GM19328 (cell line): Measurements from ENCODE around the gene UGT1A1.
A peak's percentile ranks its signal among the peaks of the same experiment; 100 is the strongest.
"Not testable (repeated sequence)": the region's sequence is repeated elsewhere in the genome, so short reads cannot be mapped to it uniquely, and the experiment has no call there.

Experiments used
- ATAC-seq: cut with Tn5 transposase; IDR thresholded peaks from one replicate; pipeline ENCODE4 v1.9.1; 2021; ENCODE audit warnings: mild to moderate bottlenecking, moderate library complexity; ENCODE audit not compliant: unreplicated experiment

Gene UGT1A1

DNA sequence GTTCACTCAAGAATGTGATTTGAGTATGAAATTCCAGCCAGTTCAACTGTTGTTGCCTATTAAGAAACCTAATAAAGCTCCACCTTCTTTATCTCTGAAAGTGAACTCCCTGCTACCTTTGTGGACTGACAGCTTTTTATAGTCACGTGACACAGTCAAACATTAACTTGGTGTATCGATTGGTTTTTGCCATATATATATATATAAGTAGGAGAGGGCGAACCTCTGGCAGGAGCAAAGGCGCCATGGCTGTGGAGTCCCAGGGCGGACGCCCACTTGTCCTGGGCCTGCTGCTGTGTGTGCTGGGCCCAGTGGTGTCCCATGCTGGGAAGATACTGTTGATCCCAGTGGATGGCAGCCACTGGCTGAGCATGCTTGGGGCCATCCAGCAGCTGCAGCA lies at the start of gene UGT1A1:
Gene UGT1A1, plus strand, starts transcription at position 228 of the 400 bp plus-strand sequence. Its CDS starts 18 bp downstream, at position 246.
- ATAC-seq: no peak

DNA sequence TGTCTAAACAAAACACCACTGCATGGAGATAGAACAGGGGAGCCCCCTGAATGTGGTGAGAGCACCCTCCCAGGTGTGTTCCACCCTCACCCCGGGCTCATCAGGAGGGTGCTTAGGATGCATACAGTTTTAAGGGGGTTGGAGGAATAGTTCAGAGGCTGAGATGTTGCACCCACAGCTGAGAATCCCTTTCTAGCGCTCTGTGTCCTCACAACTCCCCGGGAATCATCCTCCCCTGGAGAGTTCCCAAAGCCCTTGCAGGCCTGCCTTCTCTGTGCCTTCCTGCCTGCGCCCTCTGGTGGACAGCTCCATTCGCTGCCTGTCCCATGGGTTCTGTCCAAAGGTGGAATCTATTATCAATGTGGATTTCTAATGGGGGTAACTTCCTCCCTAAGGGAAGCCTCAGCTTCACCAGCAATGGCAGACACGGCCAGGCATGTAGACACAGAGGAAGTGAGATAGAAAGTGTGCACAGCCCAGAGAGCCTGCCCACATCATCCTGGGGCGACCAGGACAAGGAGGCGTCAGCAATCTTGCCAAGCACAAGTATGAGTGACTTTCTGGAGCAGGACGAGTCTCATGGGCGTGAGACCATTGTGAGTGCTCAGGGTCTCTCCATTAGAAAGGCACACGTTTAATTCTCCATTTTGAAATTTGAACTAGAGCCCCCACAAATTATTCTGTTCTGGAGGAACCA lies 48.6 kb upstream of the UGT1A1 start:
- peak; percentile 55 for ATAC-seq

DNA sequence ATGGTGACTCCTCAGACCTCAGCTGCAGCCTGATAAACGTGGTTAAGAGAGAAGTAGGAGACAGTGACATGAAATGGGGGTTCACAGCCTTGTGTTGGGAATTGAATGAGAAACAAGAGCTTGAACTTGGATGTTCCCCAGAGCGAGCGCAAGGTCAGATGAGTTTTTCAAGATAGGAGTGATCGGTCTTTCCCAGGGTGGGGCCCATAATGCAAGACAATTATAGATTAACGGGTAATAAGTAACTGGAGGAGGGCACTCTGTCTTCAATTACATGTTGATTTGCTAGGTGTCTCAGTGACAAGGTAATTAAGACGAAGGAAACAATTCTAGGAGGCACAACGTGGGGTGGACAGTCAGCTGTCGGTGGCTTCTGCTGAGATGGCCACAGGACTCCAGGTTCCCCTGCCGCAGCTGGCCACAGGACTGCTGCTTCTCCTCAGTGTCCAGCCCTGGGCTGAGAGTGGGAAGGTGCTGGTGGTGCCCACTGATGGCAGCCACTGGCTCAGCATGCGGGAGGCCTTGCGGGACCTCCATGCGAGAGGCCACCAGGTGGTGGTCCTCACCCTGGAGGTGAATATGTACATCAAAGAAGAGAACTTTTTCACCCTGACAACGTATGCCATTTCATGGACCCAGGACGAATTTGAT lies 47.3 kb upstream of the UGT1A1 start, which contains the start of gene UGT1A5:
Gene UGT1A5, plus strand, starts transcription at position 297 of the 651 bp plus-strand sequence. Its CDS starts 85 bp downstream, at position 382.
- no peak for ATAC-seq

GRCh38 chr2:233713262-233713615 lies 46.8 kb upstream of the UGT1A1 start:
- ATAC-seq: no peak

DNA sequence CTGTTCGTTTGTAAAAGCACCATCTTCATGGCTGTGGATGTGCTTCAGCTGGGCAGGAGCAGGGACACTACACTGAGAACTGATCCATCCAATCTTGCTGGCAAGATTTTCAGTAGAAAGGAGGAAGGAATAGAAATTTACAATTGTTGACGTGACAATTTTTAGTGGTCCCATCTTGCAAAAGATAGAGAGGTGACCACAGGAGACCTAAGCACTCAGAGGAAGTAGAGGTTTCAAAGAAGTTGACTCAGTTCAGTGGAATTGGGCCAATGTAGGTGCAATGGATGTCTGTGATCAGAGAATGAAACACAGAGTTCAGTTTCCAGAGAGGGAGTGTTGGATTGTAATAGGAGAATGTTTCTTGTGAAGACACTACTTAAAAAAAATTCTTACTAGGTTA lies 45.9 kb upstream of the UGT1A1 start:
- no peak for ATAC-seq

GRCh38 chr2:233718552-233718951 lies 41.5 kb upstream of the UGT1A1 start, which contains the start of gene UGT1A4:
Gene UGT1A4, plus strand, starts transcription at chr2:233718736. Its CDS starts 85 bp downstream, at chr2:233718821.
- ATAC-seq: no peak

DNA sequence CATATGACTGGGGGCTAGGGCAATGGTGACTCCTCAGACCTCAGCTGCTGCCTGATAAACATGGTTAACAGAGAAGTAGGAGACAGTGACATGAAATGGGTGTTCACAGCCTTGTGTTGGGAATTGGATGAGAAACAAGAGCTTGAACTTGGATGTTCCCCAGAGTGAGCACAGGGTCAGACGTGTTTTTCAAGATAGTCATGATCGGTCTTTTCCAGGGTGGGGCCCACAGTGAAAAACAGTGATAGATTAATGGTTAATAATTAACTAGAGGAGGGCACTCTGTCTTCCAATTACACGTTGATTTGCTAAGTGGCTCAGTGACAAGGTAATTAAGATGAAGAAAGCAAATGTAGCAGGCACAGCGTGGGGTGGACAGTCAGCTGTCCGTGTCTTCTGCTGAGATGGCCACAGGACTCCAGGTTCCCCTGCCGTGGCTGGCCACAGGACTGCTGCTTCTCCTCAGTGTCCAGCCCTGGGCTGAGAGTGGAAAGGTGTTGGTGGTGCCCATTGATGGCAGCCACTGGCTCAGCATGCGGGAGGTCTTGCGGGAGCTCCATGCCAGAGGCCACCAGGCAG lies 31.3 kb upstream of the UGT1A1 start, which contains the start of gene UGT1A3:
Gene UGT1A3, plus strand, starts transcription at position 320 of the 579 bp plus-strand sequence. Its CDS starts 85 bp downstream, at position 405.
- ATAC-seq: no peak

- not testable (repeated sequence) for ATAC-seq
Measured at GRCh38 chr2:233736868-233737653, 23.0 kb upstream of the UGT1A1 start.

DNA sequence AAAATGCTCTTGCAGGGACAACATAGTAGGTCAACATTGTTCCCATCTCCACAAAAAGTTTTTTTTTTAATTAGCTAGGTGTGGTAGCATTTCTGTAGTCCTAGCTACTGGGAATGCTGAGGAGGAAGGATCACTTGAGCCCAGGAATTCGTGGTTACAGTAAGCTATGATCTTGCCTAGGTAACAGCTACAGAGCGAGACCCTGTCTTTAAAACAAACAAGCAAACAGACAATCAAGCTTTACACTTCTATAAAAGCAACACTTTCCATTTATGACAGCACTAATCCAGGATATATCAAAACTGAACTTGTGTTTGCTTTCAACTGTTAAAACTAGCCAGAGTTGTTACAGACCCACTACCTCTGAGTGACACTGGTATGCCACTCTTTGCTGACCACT lies 19.2 kb upstream of the UGT1A1 start:
- no peak for ATAC-seq

DNA sequence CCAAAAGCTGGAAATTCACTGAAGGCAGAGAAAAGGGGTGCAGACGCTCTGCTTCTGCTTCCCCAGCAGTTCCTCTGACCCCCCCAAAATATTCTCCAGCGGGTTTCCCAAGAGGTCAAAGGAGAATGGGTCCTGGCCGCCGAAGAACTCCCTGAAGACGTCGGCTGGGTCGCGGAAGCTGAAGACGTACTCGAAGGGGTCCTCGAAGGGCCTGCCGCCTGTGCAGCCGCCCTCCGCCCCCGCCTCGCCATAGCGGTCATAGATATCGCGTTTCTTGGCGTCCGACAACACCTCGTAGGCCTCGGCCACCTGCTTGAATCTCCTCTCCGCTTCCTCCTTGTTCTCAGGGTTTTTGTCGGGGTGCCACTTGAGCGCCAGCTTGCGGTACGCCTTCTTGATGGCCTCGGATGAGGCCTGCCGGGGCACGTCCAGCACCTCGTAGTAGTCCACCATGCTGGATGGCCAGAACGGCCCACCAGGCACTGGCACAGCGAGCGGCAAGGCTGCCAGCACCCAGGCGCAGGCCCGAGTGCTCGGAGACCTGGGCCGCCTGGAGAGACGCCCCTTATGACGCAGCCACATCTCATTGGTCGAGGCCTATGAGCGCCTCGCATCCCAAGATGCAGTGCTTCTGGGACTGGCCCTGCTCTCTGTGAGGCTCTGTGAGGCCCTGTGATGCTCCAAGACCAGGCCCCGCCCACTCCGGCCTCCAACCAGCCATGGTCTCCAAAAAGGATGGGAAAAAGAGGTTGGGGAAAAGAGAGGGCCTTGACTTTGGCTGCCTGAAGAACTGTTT lies 16.4 kb upstream of the UGT1A1 start:
- ATAC-seq: no peak

DNA sequence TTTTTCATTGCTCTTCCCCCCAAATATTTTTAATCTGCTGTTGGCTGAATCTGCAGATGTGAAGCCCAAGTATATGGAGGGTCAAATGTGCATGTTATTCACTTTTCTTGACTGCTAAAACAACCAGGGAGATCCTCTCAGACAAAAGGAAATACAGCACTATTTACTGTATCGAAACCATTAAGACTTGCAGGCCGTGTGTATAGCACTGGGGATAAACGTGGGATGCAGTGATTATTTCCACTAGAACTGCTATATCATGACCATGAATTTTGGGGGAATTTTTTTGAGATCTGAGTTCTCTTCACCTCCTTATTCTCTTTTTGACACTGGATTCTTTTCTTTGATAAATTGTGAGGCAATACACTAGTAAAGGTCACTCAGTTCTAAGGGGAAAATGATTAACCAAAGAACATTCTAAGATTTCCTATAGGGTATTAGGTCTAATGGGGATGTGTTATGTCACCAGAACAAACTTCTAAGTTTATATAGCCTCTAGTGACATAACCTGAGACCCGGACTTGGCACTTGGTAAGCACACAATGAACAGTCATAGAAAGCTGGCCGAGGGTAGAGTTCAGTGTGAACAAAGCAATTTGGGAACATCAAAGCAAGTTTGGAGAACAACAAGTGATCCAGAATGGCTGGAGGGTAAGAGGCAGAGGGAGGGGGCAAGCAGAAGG lies 14.9 kb upstream of the UGT1A1 start:
- ATAC-seq: no peak

DNA sequence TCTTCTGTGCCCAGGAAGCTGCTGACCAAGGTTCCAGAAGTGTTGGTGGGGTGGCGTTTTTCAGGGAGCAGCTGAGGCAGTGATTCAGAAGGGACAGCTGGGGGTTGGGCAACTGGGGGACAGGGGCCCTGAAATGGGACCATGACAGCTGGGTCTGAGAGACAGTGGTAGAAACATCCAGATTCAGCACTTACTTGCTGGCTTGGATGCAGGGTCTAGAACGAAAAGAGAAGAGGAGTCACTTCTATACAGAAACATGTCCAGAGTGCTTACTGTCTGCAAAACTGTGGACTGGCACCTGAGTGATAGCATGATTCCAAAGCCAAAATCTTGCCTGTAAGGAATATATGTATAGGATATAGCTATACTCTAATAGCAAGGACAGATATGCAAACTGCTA lies 14.2 kb upstream of the UGT1A1 start:
- ATAC-seq: not testable (repeated sequence)

GRCh38 chr2:233746475-233747282 lies 13.4 kb upstream of the UGT1A1 start:
- no peak for ATAC-seq

GRCh38 chr2:233747283-233747544 lies 12.9 kb upstream of the UGT1A1 start:
- ATAC-seq: no peak

DNA sequence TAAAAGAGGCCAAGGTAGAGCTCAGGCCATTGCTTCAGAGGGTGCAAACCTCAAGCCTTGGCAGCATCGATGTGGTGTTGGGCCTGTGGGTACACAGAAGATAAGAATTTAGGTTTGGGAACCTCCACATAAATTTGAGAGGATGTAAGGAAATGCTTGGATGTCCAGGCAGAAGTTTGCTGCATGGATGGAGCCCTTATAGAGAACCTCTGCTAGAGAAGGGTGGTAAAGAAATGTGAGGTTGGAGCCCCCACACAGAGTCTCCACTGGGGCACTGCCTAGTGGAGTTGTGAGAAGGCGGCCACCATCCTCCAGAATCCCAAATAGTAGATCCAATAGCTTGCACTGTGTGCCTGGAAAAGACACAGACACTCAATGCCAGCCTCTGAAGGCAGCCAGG lies 9.4 kb upstream of the UGT1A1 start:
- not testable (repeated sequence) for ATAC-seq

DNA sequence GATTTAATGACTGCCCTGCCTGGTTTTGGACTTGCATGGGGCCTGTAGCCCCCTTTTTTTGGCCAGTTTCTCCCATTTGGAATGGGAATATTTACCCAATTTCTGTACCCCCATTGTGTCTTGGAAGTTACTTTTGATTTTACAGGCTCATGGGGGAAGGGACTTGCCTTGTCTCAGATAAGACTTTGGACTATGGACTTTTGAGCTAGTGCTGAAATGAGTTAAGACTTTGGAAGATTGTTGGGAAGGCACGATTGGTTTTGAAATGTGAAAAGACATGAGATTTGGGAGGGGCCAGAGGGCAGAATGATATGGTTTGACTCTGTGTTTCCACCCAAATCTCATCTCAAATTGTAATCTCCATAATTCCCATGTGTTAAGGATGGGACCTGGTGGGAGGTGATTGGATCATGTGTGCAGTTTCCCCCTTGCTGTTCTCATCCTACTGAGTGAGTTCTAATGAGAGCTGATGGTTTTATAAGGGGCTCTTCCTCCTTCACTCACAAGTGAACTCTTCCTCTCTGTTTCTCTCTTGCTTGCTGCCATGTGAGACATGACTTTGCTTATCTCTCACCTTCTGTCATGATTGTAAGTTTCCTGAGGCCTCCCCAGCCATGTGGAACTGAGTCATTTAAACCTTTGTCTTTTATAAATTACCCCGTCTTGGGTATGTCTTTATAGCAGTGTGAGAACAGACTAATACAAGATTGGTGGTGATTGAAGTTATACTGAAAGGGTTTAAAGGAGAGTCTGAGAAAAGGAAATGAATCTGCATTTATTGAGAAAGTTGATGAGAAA lies 8.7 kb upstream of the UGT1A1 start:
- ATAC-seq: not testable (repeated sequence)

DNA sequence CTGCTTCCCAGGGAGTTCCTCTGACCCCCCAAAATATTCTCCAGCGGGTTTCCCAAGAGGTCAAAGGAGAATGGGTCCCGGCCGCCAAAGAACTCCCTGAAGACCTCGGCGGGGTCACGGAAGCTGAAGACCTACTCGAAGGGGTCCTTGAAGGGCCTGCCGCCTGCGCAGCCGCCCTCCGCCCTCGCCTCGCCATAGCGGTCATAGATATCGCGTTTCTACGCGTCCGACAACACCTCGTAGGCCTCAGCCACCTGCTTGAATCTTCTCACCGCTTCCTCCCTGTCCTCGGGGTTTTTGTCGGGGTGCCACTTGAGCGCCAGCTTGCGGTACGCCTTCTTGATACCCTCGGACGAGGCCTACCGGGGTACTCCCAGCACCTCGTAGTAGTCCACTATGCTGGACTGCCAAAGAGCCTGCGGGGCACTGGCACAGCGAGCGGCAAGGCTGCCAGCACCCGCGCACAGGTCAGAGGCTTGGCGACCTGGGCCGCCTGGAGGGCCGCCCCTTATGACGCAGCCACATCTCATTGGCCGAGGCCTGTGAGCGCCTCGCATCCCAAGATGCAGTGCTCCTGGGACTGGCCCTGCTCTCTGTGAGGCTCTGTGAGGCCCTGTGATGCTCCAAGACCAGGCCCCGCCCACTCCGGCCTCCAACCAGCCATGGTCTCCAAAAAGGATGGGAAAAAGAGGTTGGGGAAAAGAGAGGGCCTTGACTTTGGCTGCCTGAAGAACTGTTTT lies 5.0 kb upstream of the UGT1A1 start:
- ATAC-seq: no peak
